ENCODE data around the gene LCE2D. TPM values are rescaled to one million over a fixed set of nuclear protein-coding genes. Genes with fewer than 3 reads are reported as not detected.
"Not testable (repeated sequence)": the region's sequence is repeated elsewhere in the genome, so short reads cannot be mapped to it uniquely, and the experiment has no call there.

The LCE2D gene
- total and polyA plus RNA-seq, 8 donors: not detected

DNA sequence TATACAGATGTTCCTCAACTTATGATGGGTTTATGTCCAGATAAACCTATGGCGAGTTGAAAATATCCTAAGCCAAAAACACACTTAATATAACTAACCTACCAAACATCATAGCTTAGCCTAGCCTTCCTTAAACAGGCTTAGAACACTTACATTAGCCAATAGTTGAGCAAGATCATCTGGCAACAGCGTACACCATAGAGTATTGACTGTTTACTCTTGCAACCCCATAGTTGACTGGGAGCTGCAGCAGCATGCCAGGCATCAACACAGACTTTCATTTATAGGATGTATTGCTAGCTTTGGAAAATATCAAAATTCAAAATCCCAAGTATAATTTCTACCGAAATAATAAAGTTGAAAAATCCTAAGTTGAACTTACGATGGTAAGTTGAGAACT lies 5.5 kb upstream of the LCE2D start:
- 75 to 90% (median 82%) methylated on average over 4 of the region's 4 CpGs for WGBS, 5 donors
- TF ChIP-seq POLR2AphosphoS5 (IDR thresholded peaks at IDR 0.05): no peak
- no peak for TF ChIP-seq EP300 (IDR thresholded peaks at IDR 0.05)
- no peak for TF ChIP-seq CTCF (IDR thresholded peaks at IDR 0.05)
- TF ChIP-seq POLR2A (IDR thresholded peaks at IDR 0.05): no peak

DNA sequence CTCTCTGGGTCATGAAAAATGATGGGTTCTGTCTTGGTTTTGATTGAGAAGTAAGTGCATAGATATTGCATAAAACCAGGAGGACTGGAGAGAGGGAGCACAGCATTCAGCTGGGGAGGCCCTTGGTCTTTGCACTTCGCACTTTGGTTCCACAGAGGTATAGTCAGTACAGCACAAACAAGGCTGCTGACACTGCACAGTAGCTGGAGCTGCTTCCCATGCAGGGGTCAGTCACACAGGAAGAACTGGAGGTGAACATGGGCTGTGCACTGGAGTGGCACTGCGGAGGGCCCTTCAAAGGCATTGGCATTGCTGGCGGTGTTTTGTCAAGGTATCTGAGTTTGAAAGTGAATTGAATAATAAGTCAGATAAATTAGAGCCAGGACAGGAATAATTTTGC lies 4.5 kb upstream of the LCE2D start:
- H3K36me3 ChIP-seq: no peaks in the 10 kb centered on the region
- 83 to 95% (median 88%) methylated on average over 3 of the region's 3 CpGs for WGBS, 5 donors
- H3K9me3 ChIP-seq: no peaks in the 10 kb centered on the region
- intact Hi-C loops (cut with DNase I; ENCODE audit: low total_unique reads): no loop called here
- DNase-seq: no peak
- H3K27ac ChIP-seq: no peak overlapping the region
- H3K4me1 ChIP-seq: no peaks in the 10 kb centered on the region
- no peak for TF ChIP-seq POLR2AphosphoS5 (IDR thresholded peaks at IDR 0.05)
- TF ChIP-seq POLR2A (IDR thresholded peaks at IDR 0.05): no peak
- no peak for TF ChIP-seq CTCF (IDR thresholded peaks at IDR 0.05)
- no peak for TF ChIP-seq EP300 (IDR thresholded peaks at IDR 0.05)
- H3K27me3 ChIP-seq: peaks cover 0 to 7% (median 0%) of the 10 kb centered on the region in 3 donors
- no peak overlapping the region for H3K4me3 ChIP-seq

More for the DNA sequence above, 5.5 kb upstream of the LCE2D start:
- intact Hi-C loops (cut with DNase I; ENCODE audit: low total_unique reads): no loop called here
- Histone ChIP-seq H3K4me3 (no peak overlapping the region), H3K36me3 (no peaks in the 10 kb centered on the region), H3K9me3 (no peaks in the 10 kb centered on the region), H3K27me3 (peaks cover 0 to under 1% (median 0%) of the 10 kb centered on the region in 3 donors), H3K4me1 (no peaks in the 10 kb centered on the region), H3K27ac (no peak overlapping the region)
- DNase-seq: no peak

DNA sequence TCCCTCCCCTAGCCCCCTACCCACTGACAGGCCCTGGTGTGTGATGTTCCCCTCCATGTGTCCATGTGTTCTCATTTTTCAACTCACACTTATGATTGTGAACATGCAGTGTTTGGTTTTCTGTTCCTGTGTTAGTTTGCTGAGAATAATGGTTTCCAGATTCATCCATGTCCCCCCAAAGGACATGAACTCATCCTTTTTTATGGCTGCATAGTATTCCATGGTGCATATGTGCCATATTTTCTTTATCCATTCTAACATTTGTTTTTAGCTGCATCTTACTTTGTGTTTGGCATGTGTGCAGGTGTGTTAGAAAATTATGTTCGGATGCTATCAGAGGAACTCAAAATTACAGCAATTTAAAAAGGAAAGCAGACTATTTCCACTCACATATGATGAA lies 3.0 kb downstream of the LCE2D start:
- H3K4me3 ChIP-seq; intact Hi-C loops (cut with DNase I; ENCODE audit: low total_unique reads); H3K36me3 ChIP-seq; H3K4me1 ChIP-seq; H3K27ac ChIP-seq; H3K9me3 ChIP-seq; DNase-seq: not testable (repeated sequence)
- peaks cover 0 to 13% (median 0%) of the 10 kb centered on the region in 3 donors for H3K27me3 ChIP-seq
- WGBS, 5 donors: 87 to 95% (median 91%) methylated on average over 1 of the region's 1 CpG

- Histone ChIP-seq H3K4me1 (no peaks in the 10 kb centered on the region), H3K4me3 (no peak overlapping the region), H3K9me3 (no peaks in the 10 kb centered on the region), H3K27me3 (peaks cover 0 to 12% (median 0%) of the 10 kb centered on the region in 3 donors), H3K27ac (no peak overlapping the region), H3K36me3 (no peaks in the 10 kb centered on the region)
- TF ChIP-seq CTCF (IDR thresholded peaks at IDR 0.05): no peak
- no peak for TF ChIP-seq POLR2A (IDR thresholded peaks at IDR 0.05)
- no peak for TF ChIP-seq POLR2AphosphoS5 (IDR thresholded peaks at IDR 0.05)
- TF ChIP-seq EP300 (IDR thresholded peaks at IDR 0.05): no peak
- DNase-seq: no peak
- intact Hi-C loops (cut with DNase I; ENCODE audit: low total_unique reads): no loop called here
- 83 to 97% (median 88%) methylated on average over 5 of the region's 5 CpGs for WGBS, 5 donors
These were observed 4.5 kb downstream of the LCE2D start for GRCh38 chr1:152667648-152668047.

DNA sequence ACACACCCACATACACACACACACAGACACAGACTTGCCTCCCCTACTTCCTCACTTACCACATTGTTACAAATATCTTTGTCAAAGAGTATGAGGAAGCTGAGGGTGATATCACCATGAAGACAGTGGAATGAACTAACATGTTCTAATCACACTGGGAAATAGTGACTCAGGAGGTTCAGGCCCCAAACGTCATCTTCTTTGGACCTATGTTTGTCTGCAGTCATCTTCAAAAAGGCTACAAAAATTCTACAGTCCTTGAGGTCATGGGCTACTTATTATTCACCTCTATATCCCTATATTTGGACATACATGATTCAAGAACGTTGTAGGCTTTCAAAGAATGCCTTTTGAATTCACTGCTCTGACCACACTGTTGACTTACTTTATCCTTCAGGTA lies 9.8 kb downstream of the LCE2D start:
- peaks cover 0 to 4% (median 0%) of the 10 kb centered on the region in 3 donors for H3K27me3 ChIP-seq
- TF ChIP-seq CTCF (IDR thresholded peaks at IDR 0.05) (no peak), POLR2A (IDR thresholded peaks at IDR 0.05) (no peak), EP300 (IDR thresholded peaks at IDR 0.05) (no peak), POLR2AphosphoS5 (IDR thresholded peaks at IDR 0.05) (no peak)
- no peak overlapping the region for H3K27ac ChIP-seq
- DNase-seq: no peak
- no peaks in the 10 kb centered on the region for H3K9me3 ChIP-seq
- intact Hi-C loops (cut with DNase I; ENCODE audit: low total_unique reads): no loop called here
- H3K4me1 ChIP-seq: no peaks in the 10 kb centered on the region
- no peaks in the 10 kb centered on the region for H3K36me3 ChIP-seq
- WGBS, 5 donors: 30 to 42% (median 31%) methylated on average over 2 of the region's 2 CpGs
- no peak overlapping the region for H3K4me3 ChIP-seq

- H3K4me3 ChIP-seq; H3K36me3 ChIP-seq; H3K4me1 ChIP-seq; H3K27me3 ChIP-seq; DNase-seq; intact Hi-C loops (cut with DNase I; ENCODE audit: low total_unique reads); H3K27ac ChIP-seq; H3K9me3 ChIP-seq: not testable (repeated sequence)
- 50 to 76% (median 67%) methylated on average over 2 to 3 of the region's 3 CpGs for WGBS, 5 donors
These were observed 11.8 kb downstream of the LCE2D start, which contains the start of gene LCE2C for GRCh38 chr1:152674983-152675382. LCE2C (plus strand) TSS chr1:152675279; CDS start chr1:152676016, 737 bp downstream.
